HG03108 (cell line): Measurements from ENCODE around the gene CLEC4G.

Experiments
- ATAC-seq: cut with Tn5 transposase; IDR thresholded peaks from one replicate; pipeline ENCODE4 v1.9.1; 2021; ENCODE audit warnings: moderate library complexity; ENCODE audit not compliant: unreplicated experiment

The CLEC4G gene

GRCh38 chr19:7699003-7699402 is 32.9 kb downstream of the CLEC4G start:
- no peak for ATAC-seq

GRCh38 chr19:7698583-7698982 is 33.3 kb downstream of the CLEC4G start:
- no peak for ATAC-seq

- no peak for ATAC-seq
Observed at GRCh38 chr19:7697721-7698287, 34.1 kb downstream of the CLEC4G start.

- no peak for ATAC-seq
Observed at GRCh38 chr19:7694499-7694898, 37.4 kb downstream of the CLEC4G start.

DNA sequence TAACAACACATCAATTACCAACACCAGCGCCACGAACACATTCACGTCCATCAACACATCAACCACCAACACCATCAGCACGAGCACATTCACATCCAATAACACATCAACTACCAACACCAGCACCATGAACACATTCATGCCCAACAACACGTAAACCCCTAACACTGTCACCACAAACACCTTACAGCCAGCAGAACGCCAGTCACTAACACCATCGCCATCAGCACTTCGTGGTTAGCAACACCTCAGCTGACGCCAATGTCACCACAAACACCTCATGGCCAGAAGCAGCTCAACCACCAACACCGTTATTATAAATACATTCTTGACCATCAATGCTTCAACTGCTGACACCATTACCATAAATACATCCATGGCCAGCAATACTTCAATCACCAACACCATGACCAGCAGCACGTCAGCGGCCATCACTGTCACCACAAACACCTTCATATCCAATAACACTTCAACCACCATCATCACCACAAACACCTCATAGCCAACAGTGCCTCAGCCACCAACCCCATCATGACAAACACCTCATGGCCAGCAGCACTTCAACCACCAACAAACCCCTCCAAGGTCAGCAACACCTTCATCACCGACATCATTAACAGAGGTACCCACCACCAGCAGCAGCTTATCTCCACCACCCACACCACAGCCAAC is 39.4 kb downstream of the CLEC4G start:
- ATAC-seq = no peak

DNA sequence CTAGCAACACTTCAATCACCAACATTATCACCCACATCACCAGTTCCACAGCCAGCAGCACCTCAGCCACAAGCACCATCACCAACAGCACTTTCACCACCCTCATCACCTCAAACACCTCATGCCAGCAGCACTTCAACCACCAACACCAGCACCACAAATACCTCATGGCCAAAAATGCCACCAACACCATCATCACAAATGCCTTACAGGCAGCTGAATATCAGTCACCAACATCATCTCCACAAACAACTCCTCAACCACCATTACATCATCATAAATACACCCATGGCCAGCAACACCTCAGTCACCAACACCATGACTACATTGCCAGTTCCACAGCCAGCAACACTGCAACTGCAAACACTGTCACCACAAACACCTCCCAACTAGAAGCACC is 40.4 kb downstream of the CLEC4G start:
- ATAC-seq = no peak

DNA sequence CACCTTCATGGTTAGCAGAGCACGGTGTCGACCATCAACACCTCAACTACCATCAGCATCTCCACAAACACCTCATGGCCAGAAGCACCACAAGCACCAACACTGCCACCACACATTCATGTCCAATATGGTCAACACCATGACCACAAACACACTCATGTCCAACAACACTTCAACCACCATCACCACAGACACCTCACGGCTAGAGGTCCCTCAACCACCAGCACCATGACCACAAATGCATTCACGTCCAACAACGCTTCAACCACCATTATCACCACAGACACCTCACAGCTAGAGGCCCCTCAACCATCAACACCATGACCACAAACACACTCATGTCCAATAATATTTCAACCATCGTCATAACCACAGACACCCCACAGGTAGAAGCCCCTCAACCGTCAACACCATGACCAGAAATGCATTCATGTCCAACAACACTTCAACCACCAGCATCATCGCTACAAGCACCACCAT is 41.1 kb downstream of the CLEC4G start:
- ATAC-seq = no peak

DNA sequence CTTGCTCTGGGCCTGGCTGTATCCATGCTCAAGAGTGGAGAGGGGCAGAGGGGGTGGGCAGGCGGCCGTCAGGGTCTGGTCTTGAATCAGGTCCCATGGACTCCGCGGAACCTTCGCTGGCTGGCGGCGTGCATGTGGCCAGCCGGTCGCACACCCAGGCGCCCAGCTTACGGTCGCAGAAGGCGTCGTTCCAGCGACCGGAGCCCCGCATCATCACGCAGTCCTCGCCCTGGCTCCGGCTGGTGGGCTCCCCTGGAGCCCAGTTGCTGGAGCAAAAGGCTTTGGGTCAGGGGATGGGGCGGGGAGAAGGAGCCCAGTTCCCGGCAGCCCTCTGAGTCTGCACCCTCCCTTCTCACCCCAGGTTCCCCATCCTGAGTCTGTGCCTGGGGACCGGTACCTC is 42.7 kb downstream of the CLEC4G start:
- ATAC-seq = no peak

DNA sequence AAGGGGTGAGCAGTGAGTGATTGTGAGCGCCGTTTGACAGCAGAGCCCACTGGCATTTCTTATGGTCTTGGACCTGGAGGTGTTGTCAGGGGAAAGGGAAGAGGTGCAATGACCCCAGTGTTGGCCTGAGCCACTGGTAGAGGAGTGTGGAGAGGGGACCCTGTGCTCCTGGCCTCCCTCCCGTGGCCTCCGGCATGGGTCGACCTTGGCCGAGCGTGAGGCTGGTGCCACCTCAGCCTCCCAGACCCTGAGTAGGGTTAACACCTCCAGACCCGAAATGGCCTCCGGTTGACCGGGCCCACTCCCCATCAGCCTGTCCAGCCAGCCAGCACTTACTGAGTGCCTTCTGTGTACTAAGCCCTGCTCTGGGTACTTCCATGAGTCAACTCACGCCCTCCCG is 44.7 kb downstream of the CLEC4G start:
- ATAC-seq = no peak

DNA sequence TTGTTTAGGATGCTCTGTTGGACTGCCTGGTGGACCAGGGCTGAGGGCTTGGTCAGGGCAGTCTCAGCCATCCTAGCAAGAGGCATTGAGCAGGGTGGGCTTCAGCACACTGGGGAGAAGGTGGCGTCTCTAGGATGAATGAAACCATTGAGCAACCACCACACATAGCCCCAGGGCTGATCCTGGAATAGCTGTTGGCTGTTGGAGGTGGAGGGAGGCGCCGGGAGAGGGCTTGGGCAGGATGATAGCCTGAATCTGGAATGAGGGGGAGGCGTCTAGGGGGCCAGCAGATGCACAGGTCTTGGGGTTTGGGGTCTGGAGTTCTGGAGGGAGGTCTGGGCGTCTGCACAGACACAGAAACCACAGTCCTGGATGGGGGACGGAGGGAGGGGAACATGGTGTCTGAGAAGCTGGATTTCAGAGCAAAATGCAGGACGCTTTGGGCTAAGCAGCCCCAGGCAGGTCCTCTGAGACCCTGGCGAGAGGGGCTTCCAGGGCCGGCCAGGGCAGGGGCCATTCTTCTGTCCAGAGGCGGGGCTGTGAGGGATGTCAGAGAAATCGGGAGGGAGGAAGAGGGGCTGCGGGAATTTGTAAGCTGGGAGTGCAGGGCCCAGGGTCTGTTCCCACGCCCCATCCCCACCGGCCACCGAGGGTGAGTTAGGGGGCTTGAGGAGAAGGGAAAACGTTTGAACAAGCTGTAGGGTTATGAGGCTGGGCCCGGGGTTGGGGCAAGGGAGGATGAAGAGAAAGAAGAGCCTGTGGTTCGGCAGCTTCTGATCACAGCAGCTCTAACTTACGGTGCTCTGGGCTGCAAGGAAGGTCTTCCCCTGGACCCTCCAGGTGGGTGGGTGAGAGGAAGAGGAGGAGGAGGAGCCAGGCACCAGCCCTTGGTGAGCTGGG is 46.1 kb downstream of the CLEC4G start:
- ATAC-seq = no peak

GRCh38 chr19:7682175-7682855 is 49.6 kb downstream of the CLEC4G start:
- ATAC-seq = no peak

DNA sequence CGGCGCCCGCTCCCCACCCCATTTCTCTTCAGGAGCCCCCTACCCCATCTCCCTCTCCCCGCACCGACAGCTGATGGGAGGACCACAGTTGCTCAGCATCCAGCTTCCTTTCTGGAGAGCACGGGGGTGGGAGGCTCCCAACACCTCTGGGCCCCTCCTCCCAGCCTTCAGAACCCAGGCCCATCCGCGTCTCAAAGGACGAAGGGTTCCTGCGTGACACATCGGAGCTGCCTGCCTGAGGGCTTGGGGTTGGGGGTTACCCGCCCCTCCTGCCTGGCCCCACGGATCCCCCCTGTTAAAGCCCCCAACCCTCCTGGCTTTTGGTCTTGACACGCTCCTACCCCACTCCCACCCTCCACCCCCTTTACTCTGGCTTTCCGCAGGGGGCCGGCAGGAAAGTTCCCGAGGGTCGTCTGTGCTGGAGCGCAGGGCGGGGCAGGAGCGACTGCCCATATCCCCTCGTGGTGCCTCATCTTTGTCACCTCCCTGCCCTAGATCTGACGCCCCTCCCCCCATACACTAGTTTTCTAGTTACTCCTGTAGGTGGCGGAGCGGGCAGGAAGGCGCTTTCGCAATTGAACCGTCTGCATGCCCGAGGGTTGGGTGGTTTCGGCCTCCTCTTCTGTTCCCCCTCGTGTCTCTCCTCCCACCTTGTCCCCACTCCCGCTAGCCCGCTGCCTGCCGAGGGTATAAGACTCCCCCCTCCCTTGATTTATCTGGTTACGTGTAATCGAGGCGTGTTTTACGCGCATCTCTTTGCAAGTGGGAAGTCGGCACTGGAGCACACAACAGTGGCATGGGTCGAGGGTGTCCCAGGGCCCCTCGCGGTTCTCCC is 50.4 kb downstream of the CLEC4G start:
- ATAC-seq = no peak

GRCh38 chr19:7680606-7681339 is 51.1 kb downstream of the CLEC4G start, which contains the start of gene TRAPPC5:
TRAPPC5 (plus strand) TSS chr19:7680833; CDS start chr19:7682254, 1,421 bp downstream.
- peak; percentile 50 for ATAC-seq

- ATAC-seq = no peak
Observed at GRCh38 chr19:7679771-7680605, 51.9 kb downstream of the CLEC4G start.

- no peak for ATAC-seq
Observed at GRCh38 chr19:7678971-7679751, 52.7 kb downstream of the CLEC4G start.
